ENCODE data around the gene FHDC1.

FHDC1 gene

DNA sequence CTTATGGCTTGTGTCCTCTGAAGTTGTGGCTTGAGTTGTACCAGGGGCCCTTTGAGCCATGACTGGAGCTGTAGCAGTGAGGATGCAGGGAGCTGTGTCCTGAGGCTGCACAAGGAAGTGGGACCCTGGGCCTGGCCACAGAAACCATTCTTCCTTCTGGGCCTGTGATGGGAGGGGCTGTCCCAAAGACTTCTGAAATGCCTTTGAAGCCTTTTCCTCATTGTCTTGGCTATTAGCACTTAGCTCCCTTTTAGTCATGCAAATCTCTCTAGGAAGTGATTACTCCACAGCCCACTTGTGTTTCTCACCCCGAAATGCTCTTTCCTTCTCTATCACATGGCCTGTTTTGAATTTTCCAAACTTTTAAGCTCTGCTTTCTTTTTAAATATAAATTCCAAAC lies 92.4 kb downstream of the FHDC1 start:
- H3K9me3 ChIP-seq (ENCODE audit: control insufficient read depth, insufficient read depth, low read length), result no peaks in the 10 kb centered on the region
- H3K4me3 ChIP-seq (ENCODE audit: low read length), result no peak overlapping the region
- H3K27me3 ChIP-seq (ENCODE audit: control insufficient read depth, low read length), result peaks cover 5% of the 10 kb centered on the region; the same call in 1 of the 2 replicates
- no peak for TF ChIP-seq EZH2phosphoT487 (IDR thresholded peaks at IDR 0.05; ENCODE audit: borderline replicate concordance, low read length)
- TF ChIP-seq, protein P1, sequence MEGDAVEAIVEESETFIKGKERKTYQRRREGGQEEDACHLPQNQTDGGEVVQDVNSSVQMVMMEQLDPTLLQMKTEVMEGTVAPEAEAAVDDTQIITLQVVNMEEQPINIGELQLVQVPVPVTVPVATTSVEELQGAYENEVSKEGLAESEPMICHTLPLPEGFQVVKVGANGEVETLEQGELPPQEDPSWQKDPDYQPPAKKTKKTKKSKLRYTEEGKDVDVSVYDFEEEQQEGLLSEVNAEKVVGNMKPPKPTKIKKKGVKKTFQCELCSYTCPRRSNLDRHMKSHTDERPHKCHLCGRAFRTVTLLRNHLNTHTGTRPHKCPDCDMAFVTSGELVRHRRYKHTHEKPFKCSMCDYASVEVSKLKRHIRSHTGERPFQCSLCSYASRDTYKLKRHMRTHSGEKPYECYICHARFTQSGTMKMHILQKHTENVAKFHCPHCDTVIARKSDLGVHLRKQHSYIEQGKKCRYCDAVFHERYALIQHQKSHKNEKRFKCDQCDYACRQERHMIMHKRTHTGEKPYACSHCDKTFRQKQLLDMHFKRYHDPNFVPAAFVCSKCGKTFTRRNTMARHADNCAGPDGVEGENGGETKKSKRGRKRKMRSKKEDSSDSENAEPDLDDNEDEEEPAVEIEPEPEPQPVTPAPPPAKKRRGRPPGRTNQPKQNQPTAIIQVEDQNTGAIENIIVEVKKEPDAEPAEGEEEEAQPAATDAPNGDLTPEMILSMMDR (IDR thresholded peaks at IDR 0.05; ENCODE audit: low read depth, low read length, poor library complexity, severe bottlenecking), result no peak
- H3K4me1 ChIP-seq (ENCODE audit: control insufficient read depth, low read length), result no peaks in the 10 kb centered on the region
- H3K36me3 ChIP-seq (ENCODE audit: control insufficient read depth, low read length), result no peaks in the 10 kb centered on the region
- no peaks in the 10 kb centered on the region for H3F3A ChIP-seq (ENCODE audit: control insufficient read depth, insufficient read depth)
- no peaks in the 10 kb centered on the region for H3K79me2 ChIP-seq (ENCODE audit: control insufficient read depth, low read length)
- H4K20me1 ChIP-seq (ENCODE audit: control insufficient read depth, insufficient read depth, low read depth, low read length), result no peaks in the 10 kb centered on the region
- H3K4me2 ChIP-seq (ENCODE audit: low read length), result no peak overlapping the region
- H3K27ac ChIP-seq (ENCODE audit: low read depth, low read length), result no peak overlapping the region
- no peaks in the 10 kb centered on the region for H3K9me2 ChIP-seq (replicated peaks; ENCODE audit: control insufficient read depth, low read length)
